Vagina (tissue), 2 donors: ENCODE data around the gene OR12D1.

ENCODE experiments used
- CTCF ChIP-seq, 3 experiments: fragments of 450-650 bp in 2 of 3; fragments of 200-600 bp in 1 of 3; sonication (generic) in 1 of 3; IDR thresholded peaks; one replicate each; pipeline ENCODE4 v1.5.1; 2017 to 2019; ENCODE audit warnings: antibody characterized with exemption in 3 of 3, mild to moderate bottlenecking in 2 of 3, moderate library complexity in 2 of 3
- POLR2A ChIP-seq, 2 donors: fragments of 450-650 bp; IDR thresholded peaks; one replicate each; pipeline ENCODE4 v1.6.1; 2017; ENCODE audit warnings: antibody characterized with exemption in 2 of 2, mild to moderate bottlenecking in 2 of 2, moderate library complexity in 2 of 2

- TF ChIP-seq POLR2A (IDR thresholded peaks at IDR 0.05) (no peak), CTCF (IDR thresholded peaks at IDR 0.05) (no peak)
Measured at GRCh38 chr6:29414588-29414987, at the start of gene OR12D1.
